Hematopoietic multipotent progenitor cell treated with erythropoietin and hydrocortisone succinate and interleukin-3 and kit ligand, for 6 days (in vitro differentiated cells): ENCODE results near the gene FYB2.
"Not testable (repeated sequence)": the region's sequence is repeated elsewhere in the genome, so short reads cannot be mapped to it uniquely, and the experiment has no call there.

Experiments
- DNase-seq: peaks from one replicate; pipeline ENCODE4 v3.0.0-alpha.2; 2015

FYB2 gene

DNA sequence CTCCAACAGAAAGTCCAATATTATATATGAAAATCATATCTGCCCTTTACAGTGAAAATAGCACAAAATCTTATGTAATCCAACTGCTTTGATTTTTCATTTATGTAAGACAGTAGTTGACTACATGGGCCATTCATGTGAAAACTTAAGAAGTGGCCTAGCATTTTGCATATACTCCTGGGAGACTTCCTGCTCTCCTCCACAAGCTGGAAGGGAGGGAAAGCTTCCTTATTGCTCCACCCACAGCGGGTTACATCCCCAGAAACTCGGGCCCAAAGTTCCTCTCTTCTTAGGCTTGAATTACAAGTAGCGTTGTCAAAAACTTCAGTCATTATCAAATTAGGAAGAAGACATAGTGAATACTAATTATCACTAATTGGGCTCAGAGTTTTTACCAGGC lies 29.2 kb downstream of the FYB2 start:
- no peak for DNase-seq

DNA sequence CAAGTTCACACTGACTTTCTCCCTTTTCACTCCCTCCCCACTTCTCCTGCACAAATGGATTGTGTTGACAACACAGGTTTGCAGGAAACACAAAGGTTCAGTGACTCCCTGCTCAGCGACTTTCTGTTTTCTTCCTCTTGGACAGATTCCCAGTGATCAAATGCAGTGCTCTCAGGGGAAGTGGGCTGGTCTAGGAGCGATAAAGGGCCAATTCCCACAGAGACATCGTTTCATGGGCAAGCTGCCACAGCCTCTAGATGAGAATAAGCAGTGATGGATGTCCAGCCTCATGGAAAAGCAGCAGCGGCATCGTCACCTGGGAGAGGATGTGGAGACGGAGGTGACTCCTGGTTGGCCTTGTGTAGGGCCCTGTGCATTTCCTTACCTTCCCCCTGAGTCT lies 30.6 kb downstream of the FYB2 start:
- DNase-seq: no peak

- no peak for DNase-seq
Observed at GRCh38 chr1:56788102-56788501, 31.1 kb downstream of the FYB2 start.

DNA sequence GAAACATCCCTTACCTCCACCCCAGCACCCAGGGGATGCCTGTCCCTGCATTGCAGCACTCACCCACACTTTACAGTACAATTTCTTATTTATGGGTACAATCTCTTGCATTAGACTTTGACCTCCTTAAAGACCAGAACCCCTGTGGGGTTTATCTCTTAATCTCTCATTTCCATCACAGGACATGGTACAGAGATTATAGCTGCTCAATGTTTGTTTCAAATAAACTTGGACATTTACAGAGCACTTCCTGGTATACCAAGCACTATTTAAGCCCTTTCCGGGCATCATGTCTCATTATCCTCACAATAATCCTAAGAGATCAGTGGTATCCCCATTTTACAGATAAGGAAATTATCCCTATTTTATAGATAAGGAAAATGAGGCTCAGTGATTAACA lies 31.9 kb downstream of the FYB2 start:
- no peak for DNase-seq

GRCh38 chr1:56782773-56783172 lies 36.4 kb downstream of the FYB2 start:
- no peak for DNase-seq

DNA sequence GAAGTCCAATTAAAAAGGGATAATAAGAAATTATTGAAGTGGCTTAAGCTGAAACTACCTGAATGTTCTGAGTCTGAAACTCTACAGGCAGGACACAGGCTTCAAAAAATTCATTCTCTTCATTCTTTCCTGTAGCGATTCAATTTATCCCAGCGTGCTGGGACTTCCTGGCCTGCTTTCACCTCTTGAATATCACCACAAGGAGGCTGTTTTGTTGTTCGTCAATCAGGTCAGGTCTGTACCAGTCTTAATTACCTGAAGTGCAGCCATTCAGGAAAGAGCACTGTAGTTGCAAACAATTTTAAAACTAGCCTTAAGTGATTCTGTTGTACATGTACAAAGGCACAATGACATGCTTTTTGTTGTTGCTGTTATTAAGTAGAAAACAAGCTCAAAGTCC lies 38.4 kb downstream of the FYB2 start:
- no peak for DNase-seq

DNA sequence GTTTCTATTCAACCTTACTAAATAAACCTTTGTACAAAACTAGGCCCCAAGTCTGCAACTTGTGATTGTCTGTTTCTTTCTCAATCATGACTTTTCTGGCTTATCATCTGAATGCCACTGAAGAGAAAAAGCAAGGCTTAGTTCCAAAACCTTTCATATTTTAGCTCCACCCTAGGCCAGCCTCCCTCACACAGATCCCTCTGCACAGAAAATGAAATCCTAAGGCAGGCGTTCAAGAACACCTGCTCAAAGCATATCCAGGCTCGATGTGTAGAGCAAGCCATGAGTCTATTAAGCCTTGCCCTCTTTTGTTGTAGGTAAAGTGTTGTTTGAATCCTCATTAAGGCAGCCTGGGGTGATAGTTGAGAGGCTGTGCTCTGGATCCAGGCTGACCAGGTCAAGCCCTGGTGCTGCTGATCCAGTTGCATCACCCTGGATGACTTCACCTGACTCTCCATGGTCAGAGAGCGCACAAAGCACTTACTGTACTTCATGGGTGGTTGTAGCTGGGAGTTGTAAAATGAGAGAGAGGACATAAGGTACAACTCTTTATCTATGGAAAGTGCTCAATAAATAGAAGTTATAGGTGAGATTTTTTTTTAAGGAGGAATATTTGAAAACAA lies 39.0 kb downstream of the FYB2 start:
- no peak for DNase-seq

DNA sequence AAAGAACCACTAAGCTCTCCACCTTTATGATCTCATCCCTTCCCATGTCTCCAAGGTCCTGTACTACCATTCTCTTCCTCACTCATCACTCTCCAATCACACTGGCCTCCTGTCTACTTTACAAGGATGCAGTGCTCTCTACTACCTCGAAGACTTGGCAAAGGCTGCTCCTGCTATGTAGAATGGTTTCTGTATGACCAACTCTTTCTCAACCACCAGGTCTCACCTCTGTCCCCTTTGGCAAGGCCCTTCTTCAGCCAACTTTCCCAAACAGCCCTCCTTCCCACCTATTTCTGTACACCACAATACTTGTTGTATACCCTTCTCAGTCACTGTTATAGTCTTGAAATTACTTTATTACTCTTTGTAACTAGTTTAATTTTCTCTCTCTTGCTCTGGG lies 41.2 kb downstream of the FYB2 start:
- DNase-seq: no peak

- not testable (repeated sequence) for DNase-seq
Observed at GRCh38 chr1:56774732-56775131, 44.5 kb downstream of the FYB2 start.

GRCh38 chr1:56774067-56774609 lies 45.1 kb downstream of the FYB2 start:
- DNase-seq: peak; percentile 12

DNA sequence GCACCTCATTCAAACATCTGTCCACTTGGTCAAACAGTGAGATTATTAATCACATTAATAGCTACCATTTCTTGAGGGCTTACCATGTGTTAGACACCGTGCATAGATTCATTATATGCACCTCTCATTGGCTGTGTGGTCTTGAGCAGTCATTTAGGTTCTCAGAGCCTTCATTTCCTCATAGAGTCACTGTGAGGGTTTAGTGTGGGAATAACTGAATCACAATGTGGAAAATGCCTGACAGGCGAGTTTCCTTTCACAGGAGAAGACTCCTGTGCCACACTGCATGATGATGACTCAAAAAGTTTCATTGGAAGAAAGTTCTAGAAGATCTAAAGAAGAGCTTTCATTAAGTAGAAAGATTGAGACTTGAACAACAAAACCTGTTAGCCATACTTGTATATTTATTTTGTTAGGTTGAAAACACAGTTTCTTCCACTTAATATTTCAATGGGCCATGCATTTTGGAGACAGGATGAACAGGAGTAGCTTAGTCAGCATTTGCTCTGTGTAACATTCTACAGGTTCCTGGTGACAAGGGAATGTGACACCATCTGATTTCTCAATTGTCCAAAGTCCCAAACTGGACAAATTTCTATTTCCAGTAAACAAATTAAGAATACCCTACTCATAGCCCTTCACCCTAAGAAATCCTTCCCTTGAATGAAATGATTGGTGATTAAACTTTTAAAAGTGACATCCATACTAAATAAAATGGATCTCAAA lies 45.7 kb downstream of the FYB2 start:
- DNase-seq: no peak

DNA sequence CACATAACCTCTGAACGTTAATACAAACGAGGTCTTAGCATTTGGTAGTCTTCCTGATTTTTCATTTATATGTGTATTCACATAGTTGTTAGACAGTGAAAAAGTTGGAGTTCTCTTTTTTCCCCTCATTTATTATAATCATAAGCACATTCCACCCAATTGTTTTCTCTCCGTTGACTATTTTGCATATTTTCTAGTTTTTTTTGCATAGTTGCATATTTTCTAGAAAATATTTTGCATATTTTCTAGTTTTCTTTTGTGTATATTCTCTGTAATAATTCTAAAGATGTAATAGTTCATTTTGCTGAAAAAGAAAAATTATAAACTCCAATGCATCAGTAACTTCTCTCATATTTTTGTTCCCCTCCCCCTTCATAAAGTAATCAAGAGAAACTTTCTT lies 47.5 kb downstream of the FYB2 start:
- no peak for DNase-seq

DNA sequence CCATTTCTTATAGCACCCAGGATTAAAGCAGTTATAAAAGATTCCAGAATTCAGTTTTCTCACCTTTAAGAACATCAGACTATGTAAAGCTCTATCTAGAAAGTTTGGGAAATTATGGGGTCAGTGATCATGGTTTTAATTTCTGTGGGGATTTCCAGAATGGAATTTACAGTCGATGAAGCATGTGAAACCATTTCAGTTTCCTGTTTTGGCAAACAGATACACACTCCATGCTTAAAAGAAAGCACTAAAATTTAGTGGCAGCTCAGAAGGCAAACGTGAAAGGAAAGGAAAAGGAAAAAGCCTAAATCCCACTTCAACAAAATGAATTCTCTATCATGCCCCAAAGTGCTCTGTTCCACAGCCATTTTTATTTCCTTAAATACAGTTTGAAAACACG lies 60.4 kb downstream of the FYB2 start:
- no peak for DNase-seq

DNA sequence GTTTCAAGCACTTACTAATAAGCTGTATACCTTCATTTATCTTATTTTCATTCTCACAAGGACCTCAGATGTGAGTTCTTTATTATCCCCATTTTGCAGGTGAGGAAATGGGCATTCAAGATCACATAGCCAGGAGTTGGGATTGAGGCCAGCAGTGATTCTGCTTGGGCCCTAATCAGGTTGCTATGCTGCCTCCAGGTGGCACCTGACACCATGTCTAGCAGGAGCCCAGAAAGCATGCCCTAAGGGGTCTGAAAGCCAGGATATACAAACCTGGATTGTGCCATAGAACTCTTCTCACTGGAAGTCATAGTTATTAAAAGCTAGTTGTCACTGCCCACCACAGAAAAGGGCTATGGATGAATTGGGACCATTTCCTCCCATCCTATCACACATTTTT lies 61.1 kb downstream of the FYB2 start:
- DNase-seq: no peak

GRCh38 chr1:56755911-56756310 lies 63.3 kb downstream of the FYB2 start:
- DNase-seq: no peak

- DNase-seq: no peak
Observed at GRCh38 chr1:56754708-56755479, 64.3 kb downstream of the FYB2 start.

GRCh38 chr1:56745231-56745630 lies 74.0 kb downstream of the FYB2 start:
- DNase-seq: no peak

- no peak for DNase-seq
Observed at GRCh38 chr1:56728964-56729363, 90.2 kb downstream of the FYB2 start.

DNA sequence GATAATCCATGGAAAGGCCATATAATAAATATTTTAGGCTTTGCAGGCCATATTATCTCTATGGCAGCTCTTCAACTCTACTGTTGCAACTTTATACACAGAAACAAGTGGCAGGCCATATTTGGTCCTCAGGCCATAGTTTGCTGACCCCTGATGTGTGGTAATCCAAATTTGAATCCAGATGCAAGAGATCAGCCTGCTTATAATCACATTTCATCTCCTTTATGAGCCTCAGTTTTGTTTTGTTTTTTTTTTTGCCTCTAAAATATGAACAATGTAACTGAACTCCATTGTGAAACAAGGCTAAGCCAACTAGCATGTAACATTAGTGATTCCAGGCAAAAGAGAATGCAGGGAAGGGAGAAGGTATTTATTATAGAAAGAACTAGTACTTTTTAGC lies 92.5 kb downstream of the FYB2 start:
- no peak for DNase-seq

DNA sequence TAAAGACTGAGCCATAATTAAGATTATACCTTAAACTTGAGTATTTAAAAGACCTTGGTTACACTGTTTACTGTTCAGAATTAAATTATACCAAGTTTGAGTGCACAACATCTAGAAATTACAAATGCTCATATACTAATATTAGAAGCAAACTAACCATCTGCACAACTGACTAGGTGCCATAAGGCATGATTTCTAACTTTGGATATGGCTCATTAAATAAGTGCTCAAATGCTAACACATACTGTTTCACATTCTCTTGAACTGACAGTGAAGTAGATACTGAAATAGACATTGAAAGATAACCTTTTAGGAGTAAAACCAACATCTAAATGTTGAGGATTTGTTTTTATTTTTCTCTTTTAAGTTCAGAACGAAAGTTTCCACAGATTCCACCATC lies 100.0 kb downstream of the FYB2 start:
- DNase-seq: no peak

DNA sequence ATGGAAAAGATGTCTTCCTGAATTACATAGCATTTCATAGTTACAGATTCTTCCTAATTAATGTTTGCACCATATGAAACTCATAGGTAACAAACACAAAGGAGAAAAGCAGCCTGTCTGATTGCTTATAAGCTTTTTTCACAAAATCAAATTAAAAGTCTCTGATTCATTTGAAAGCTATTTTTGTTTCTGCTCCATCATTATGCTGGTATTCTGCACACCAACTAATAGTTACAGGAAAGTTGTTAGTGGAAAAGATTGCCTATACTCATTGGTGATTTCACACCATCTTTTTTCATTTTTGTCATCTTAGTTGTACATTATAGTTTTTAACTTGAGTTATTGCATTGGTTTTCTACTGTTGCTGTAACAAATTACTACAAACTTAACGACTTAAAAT lies 104.0 kb downstream of the FYB2 start:
- DNase-seq: no peak

DNA sequence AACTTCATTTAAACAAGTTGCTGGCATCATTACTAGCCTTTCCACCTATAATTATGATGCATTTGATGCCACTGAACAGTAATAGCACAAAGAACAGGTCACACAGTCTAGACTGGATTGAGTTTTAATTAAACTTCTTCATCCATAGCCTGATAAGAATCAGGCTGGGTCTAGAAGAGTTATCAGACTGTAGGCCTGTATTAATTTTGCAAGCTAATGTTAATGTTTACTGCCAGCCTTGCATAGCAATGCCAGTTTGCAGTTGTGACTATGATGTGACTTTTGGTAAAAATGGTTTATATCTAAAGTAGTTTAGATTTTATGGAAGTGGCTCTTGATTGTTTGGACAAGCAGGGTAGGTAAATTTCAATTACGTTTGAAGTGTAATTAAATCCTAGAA lies 106.1 kb downstream of the FYB2 start:
- no peak for DNase-seq

GRCh38 chr1:56712150-56712549 lies 107.1 kb downstream of the FYB2 start:
- no peak for DNase-seq

GRCh38 chr1:56710646-56711045 lies 108.6 kb downstream of the FYB2 start:
- DNase-seq: no peak
